H4 (cell line): ENCODE data around the gene TMEM44. TPM values are rescaled to one million over a fixed set of nuclear protein-coding genes. Genes with fewer than 3 reads are reported as not detected.
"Not testable (repeated sequence)": the region's sequence is repeated elsewhere in the genome, so short reads cannot be mapped to it uniquely, and the experiment has no call there.

Experiments
- DNase-seq: peaks from one replicate; pipeline ENCODE4 v3.0.0-alpha.2; 2015; ENCODE audit warnings: low spot score
- total RNA-seq: library from RNA; depleted of rRNA; stranded (reverse); fragments of >200 nt; shearing (Covaris generic); gene quantifications from 2 replicates; pipeline ENCODE4 v1.2.3, GENCODE V29; 2014

The TMEM44 gene
- total RNA-seq, 1 experiment from 2014 or later, result 6.6 TPM

DNA sequence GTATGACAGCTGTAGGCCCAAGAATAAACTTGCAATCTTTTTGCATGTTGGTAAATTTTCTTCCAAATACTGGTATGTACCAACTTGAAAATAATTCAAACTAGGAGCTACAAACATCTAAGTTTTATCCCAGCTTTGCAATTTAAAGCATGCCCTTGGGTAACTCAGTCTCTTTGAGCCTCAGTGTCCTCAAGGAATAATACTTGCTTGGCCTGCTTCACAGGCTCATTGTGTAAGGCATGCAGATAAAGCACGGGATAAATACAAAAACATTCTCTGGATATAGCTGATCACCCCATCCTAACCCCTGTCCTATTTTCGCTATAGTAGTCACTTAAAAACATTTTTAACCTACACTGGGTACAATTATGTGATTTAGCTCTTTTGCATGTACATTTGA is 9.6 kb upstream of the TMEM44 start:
- DNase-seq, result no peak

DNA sequence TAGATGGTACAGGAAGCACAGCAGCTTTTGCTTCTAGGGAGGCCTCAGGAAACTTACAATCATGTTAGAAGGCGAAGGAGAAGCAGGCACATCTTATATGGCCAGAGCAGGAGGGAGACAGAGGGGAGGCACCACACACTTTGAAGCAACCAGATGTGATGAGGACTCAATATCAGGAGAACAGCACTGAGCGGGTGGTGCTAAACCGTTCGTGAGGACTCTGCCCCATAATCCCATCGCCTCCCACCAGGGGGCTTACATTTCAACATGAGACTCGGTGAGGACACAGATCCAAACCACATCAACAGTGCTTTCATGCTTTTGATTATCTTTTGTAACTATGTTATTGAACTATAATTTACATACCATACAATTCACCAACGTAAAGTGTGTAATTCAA is 7.6 kb upstream of the TMEM44 start:
- DNase-seq, result no peak

DNA sequence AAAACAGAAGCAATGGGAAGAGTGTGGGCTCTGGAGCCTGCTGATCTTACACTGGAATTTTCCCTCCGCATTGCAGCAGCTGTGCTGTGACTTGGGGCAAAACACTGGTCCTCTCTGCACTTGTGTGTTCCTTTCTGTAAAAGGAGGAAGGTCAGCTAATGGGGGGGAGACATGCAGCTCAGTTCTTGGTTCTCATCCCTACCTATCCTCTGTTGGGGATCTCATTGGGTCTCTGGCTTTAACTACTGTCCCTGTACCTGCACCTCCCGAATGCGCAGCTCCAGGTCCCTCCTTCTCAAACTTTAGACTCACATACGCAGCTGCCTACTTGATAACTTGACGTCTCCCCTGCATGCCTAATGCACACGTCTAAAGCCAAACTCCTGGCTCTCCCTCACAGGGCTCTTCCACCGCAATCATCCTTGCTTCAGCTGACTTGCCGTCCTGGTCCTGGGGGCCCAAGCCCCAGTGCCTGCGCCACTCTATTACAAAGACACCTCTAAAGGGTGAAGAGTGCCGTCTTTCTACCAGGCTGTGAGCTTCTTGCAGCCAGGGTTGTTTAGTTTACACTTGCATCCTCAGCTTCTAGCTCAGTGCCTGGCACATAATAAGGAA is 5.9 kb upstream of the TMEM44 start:
- DNase-seq, result no peak

DNA sequence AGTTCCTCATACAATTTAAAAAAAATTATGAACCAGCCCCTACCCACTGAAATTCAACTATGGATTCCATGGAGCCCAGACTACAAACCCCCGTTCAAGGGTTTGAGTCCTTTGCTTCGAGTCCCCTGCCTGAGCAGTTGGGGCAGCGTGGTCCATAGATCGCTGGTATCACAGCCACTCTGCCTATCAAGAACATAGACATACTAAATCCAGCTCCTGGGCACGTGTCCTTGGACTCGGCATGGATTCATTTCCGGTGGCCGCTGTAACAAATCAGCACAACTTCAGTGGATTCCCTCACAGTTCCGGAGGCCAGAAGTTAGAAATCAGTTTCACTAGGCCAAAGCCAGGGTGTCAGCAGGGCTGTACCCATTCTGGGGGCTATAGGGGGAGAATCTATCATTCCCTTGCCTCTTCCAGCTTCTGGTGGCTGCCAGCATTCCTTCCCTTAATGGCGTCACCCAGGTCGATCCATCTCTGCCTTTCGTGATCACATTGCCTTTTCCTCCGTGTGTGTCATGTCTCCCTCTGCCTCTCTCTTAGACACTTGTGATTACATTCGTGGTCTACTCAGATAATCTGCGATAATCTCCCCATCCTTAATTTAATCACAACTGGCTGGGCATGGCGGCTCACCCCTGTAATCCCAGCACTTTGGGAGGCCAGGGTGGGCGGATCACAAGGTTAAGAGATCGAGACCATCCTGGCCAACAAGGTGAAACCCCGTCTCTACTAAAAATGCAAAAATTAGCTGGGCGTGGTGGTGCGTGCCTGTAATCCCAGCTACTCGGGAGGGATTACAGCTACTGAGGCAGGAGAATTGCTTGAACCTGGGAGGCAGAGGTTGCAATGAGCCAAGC is 4.6 kb upstream of the TMEM44 start:
- DNase-seq, result no peak

DNA sequence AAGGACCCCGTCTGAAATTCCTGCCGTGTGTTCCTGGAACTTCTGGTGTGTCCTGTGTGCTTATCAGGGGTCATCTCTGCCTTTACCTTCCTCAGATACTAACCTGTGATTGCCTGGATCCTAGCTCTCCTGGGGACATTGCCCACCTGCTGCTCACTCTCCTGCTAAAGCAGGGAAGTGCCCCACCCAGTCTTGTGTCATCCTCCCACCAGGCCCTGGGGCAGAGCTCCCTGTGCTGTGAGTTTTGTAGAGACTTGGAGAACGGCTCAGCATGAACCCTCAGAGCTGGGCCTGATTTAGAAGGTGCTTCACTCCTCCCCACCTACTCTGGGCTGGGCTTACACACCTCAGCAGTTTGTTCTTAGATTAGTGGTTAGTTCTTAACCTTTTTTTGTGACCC is 3.8 kb upstream of the TMEM44 start:
- no peak for DNase-seq

DNA sequence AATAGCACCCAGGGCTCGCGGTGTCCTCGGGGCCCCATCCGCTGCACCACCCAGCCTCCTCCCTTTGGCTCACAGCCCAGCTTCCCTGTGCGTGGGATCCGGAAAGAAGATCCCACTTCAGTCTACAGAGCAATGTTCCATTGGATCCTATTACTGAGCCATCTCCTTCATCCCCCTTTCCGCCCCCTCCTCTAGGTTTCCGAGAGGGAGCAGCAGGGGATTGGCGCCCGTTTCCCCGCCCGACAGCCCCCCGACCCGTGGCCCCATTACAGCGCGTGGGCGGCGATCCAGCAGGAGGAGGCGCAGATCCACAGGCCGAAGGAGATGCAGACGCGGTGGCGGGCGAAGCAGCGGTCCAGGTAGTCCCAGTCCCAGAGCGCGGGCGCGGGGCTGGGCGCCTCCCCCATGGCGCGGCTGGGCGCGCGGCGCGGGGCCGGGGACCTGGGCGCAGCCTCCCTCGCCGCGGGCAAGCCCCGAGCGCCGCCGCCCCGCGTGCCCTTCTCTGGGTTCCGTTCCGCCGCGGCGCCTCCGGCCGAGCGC is 340 bp downstream of the TMEM44 start:
- DNase-seq, result peak; percentile 36

DNA sequence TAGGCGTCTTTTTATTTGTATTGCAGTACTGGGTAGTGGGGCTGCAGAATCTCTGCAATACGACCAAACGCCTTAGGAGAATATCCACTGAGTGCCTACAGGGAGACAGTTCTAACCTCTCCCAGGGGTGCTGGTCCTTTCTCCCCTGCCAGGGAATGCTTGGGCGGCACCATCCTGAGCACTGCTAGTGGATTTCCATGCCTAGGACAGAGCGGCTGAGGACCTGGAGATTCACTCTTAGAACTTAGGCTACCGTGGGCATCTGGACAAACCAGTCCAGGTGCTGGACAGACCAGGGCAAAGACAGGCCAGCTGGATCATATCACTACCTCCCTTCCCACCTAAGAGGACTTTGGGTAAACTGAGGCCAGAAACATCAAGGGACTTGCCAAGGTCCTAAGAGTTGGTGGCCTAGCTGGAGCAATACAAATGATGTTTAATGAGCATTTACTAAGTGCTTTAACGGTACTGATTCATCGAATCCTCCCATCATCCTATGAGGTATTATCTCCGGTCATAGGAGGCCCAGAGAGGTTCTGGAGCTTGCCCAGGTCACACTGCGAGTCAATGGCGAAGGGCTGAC is 902 bp downstream of the TMEM44 start:
- DNase-seq, result no peak

DNA sequence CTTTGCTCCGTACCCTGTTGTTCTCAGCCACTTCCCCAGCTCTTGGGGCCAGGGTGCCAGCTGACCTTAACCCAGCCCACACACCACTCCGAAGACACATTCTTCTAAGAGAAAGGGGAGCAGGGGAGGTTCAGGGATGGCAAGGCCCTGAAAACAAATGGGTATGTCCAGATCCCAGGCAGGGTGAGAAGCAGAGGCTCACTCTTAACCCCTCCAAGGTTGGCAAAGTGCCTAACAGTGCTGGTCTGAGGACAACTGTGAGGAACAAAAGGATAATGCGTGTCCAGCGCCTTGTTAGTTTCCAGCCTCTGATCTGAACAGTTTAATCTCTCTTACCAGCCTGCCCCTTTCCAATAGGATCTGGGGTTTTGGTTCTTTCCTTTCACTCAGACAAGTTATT is 1.5 kb downstream of the TMEM44 start:
- DNase-seq, result no peak

DNA sequence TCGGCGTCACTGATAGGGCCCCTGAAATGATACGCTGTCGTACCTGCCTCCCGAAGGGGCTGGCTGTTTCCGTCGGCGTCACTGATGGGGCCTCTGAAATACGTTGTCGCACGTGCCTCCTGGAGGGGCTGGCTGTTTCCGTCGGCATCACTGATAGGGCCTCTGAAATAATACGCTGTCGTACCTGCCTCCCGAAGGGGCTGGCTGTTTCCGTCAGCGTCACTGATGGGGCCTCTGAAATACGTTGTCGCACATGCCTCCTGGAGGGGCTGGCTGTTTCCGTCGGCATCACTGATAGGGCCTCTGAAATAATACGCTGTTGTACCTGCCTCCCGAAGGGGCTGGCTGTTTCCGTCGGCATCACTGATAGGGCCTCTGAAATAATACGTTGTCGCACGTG is 2.5 kb downstream of the TMEM44 start:
- DNase-seq, result not testable (repeated sequence)

DNA sequence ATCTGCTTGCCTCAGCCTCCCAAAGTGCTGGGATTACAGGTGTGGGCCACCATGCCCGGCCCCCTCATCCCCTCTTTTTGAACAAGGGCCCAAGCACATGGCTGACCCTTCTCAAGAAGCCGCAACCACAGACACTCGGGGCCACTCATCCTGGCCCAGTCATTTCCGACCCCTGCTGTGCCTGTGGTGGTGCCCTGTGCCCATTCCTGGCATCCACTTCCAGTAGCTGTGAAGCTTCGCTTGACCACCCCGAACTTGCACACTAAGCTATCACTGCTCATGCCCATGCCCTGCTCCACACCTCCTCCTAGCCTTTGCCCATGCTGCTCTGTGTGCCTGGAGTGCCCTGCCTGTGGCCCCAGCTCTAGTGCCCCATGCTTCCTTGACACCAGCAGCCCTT is 8.3 kb downstream of the TMEM44 start:
- no peak for DNase-seq

DNA sequence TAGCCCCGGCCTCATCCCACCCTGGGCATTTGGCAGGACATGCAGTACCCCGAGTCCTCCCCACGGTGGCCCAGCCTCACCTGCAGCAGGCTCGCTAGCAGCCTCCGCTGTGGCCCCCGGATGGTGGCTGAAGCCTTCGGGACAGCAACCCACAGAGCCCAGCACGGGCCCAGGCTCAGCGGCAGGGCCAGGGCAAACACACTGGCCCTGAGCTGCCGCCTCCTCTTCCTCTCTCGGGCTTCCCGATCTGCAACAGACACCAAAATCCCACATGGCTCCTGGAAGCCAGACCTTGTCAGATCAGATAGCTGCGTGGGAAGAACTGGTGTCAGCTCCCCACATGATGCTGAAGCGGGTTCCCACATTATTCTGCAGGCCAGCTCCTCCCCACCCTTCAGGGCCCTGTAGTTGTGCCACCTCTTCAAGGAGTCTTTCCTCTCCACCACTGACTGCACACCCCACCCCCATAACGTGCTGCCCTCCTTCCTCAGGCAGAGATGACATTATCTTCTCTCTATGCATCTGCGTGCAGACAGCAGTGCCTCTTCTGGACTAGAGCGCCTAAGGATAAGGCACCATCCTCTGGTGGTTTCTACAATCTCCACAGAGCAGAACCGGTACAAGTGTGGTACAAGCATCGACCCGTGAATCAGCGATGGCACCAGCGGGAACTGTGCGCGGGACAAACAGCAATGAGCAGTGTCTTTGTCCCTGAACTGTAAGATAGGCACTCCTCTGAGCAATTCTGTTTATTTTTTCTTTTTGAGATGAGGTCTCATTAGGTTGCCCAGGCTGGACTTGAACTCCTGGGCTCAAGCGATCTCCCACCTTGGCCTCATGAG is 9.5 kb downstream of the TMEM44 start:
- DNase-seq, result no peak

DNA sequence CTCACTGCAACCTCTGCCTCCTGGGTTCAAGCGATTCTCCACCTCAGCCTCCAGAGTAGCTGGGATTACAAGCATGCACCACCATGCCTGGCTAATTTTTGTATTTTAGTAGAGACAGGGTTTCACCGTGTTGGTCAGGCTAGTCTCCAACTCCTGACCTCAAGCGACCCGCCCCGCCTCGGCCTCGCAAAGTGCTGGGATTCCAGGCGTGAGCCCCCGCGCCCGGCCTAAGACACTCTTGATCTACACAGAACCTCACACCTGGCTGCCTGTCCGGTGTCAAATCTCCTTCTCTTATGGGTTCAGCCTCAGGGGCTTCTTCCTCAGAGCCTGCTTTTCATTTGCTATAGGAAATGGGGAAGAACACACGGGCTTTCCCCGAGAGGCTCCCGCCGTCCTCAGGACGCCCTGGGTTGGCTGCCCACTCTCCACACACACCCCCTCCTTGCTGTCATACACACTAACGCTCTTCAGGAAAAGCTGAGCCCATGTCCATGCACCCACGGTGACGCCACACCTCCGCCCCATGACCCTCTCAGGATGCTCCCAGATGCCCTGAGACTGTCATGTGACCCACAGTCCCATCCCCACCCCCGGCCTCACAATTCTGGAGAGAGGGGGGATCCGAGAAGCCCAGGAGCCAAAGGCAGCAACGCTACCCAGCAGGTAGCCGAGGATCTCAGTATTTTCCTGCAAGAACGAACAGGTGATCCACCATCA is 10.4 kb downstream of the TMEM44 start:
- no peak for DNase-seq

DNA sequence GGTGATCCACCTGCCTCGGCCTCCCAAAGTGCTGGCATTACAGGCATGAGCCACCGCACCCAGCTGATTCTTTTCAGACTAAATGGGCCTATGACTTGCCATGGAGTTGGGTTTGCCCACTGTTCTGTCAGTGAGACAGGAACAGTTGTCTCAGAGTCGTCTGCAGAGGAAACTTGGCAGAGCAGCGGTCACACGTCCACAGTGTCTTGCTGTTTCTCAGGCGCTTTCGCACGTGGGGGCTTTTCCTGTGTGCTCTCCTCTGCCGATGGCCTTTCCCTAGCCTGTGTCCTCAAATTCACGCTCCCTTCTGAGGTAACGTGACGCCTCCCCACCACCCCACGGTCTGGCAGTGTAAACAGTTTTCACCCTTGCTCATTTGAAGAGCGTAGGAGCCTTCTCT is 11.3 kb downstream of the TMEM44 start:
- DNase-seq, result no peak

DNA sequence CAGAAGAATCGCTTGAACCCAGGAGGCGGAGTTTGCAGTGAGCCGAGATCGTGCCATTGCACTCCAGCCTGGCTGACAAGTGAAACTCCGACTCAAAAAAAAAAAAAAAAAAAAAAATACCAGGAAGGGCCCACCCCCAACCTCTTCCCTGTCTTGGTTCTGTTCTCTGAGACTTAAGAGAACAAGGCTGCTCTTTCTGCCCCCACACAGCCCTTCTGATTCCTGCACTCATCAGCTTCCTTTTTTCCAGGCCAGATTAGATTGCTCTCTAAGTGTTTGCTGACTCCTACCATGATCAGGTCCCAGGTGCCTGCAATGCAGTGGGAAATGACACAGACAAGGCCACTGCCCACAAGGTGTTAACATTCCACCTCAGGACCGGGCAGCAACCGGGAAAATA is 13.0 kb downstream of the TMEM44 start:
- DNase-seq, result no peak

DNA sequence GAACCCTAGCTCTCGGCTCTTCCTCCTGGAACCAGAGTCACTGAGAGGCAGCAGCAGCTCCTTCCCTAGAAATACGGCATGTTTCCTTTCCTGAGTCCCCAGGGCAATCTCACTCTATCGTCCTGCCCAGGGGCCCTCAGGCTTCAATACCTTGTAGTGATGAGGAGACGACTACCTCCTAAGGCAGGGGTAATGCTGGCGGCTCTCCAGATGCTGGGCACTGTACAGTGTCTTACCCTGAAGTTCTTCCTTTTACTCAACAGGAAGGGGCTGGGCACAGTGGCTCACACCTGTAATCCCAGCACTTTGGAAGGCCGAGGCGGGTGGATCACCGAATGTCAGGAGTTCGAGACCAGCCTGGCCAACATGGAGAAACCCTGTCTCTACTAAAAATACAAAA is 13.5 kb downstream of the TMEM44 start:
- no peak for DNase-seq

DNA sequence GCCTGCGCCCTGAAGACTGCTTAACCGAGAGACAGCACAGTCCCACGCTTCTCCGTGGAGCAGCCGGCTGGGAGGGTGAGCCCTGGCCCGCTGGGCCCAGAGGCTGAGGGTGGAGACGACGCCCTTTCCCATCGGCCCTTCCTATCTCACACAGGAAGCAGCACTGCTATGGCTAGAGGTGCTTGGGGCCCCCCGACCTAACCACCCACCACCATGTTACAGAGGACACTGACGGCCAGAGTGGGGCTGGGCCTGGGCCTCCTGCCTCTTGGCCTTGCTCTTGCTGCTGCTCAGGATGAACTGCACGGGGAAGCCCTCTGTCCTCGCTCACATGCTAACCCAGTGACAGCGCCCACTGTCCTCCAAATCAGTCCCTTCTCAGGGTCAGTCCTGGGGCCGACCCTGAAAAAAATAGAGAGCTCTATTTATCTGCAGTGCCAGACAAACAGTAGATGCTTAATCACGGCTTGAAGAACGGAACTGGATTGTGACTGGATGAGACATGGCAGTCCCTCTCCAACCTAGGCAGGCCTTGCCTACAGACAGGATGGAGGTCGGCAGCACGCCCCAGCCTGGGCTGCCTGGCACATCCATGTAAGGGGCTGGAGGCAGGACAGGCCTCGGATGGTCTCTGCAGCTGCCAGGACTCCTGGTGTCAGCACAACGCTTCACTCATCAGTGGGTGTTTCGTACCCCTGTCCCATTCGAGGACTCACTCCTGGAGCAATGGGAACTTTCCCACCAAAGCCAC is 14.2 kb downstream of the TMEM44 start:
- DNase-seq, result no peak

DNA sequence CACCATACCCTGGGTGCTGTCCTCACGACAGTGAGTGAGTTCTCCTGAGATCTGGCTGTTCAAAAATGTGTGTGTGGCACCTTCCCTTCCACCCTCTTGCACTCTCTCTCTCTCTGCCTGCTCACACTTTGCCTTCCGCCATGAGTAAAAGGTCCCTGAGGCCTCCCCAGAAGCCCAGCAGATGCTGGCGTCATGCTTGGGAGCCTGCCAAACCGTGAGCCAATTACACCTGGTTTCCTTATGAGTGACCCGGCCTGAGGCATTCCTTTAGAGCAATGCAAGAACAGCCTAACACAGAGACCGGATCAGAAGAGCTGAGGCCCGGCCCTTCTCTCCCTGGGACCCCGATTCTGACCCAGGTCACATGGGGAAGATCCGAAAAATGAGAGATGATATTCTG is 15.4 kb downstream of the TMEM44 start:
- peak; percentile 46 for DNase-seq

DNA sequence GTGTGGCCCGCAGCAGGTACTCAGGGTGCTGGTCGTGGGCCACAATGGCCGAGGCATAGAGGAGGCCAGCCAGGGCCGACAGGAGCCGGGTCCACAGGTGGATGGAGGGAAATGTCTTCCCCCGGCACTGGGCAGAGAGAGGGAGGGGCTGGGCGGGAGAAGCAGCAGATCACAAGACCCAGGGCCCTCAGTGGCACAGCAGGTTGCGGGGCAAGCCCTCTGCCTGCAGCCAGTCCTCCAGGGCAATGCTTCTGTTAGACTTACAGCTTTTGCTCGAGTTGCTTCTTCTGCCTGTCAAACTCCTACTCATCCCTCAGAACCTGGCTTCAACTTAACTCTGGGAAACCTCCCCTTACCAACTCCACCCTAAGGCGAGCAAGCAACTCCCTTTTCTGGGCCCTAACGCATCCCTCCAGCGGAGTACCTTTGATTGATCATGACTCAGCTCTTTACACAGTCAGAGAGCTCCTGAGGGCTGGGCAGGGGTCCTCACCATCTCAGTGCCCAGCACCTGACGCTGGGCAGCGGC is 16.0 kb downstream of the TMEM44 start:
- DNase-seq, result no peak

DNA sequence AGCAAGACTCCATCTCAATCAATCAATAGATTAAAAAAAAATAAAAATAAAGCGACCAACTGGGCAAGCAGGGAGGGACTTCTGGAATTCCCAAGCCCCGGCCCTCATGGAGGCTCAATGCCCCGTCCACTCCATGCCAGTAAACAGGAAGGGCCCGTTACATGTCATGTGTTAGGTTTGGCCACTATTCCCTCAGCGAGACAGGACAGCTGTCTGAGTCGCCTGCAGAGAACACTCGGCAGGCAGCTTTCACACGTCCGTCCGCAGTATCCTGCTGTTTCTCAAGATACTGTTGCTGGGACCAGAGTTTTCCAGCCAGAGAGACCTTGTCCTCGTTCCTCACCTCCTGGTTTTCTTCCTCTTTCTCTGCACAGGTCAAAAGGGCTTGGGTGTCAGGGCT is 18.0 kb downstream of the TMEM44 start:
- no peak for DNase-seq

DNA sequence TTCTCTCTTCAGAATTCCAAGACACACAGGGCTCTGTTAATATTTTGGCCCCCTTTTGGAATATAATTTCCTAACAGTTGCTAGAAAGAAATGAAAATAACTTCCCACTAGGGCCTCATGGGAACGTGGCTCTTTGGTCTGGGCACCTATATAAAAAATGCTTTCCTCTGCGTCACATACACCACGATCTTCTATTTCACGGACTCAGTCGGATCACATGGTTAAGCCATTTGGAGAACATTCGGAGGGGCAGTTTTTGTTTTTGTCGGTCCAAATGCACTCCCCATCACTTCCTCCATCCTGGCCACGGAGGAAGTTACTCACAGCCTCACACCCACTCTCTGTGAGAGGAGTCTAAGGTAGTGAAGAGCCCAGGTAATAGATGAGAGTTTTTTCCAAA is 21.0 kb downstream of the TMEM44 start:
- DNase-seq, result no peak
